SH-SY5Y (cell line): Measurements from ENCODE around the gene CRTAC1.

Experiments used
- GATA2 ChIP-seq: IDR thresholded peaks from 2 replicates; pipeline ENCODE4 v1.6.1; 2011; ENCODE audit warnings: mild to moderate bottlenecking, low read depth, low read length
- GATA3 ChIP-seq: IDR thresholded peaks from 2 replicates; pipeline ENCODE4 v1.6.1; 2011; ENCODE audit warnings: low read depth, mild to moderate bottlenecking, low read length, moderate library complexity

DNA sequence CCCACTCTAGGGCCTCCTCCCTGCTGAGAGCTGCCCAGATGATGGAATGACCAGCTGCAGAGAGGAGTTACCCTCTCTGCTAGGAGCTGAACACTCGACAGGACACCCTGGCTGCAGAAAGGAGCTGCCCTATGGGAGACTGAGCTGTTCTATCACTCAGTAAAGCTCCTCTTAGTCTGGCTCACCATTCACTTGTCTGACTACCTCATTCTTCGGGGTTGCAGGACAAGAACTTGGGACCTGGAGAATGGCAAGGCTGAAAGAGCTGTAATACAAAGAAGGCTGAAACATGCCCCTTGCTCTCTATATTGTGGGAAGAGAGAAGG is 30.5 kb downstream of the CRTAC1 start:
- TF ChIP-seq GATA2 (no peak), GATA3 (no peak)
